Neuron (in vitro differentiated cells): ENCODE data around the gene E4F1.
"Not testable (repeated sequence)": the region's sequence is repeated elsewhere in the genome, so short reads cannot be mapped to it uniquely, and the experiment has no call there.

Experiments
- H2AFZ ChIP-seq: one replicate; pipeline ENCODE4 v1.6.1; 2013; ENCODE audit warnings: low read depth, mild to moderate bottlenecking, inconsistent platforms, low read length, moderate library complexity
- H3K27me3 ChIP-seq: one replicate; pipeline ENCODE4 v1.6.1; 2013; ENCODE audit warnings: low read length; ENCODE audit not compliant: insufficient read depth
- H3K36me3 ChIP-seq: one replicate; pipeline ENCODE4 v1.6.1; 2013; ENCODE audit warnings: low read length; ENCODE audit not compliant: insufficient read depth
- H3K4me1 ChIP-seq: one replicate; pipeline ENCODE4 v1.6.1; 2013; ENCODE audit warnings: low read length; ENCODE audit not compliant: insufficient read depth
- H3K4me3 ChIP-seq: 2 replicates; pipeline ENCODE4 v1.5.1; 2013; ENCODE audit warnings: mild to moderate bottlenecking, low read length, moderate library complexity
- H3K9me3 ChIP-seq: one replicate; pipeline ENCODE4 v1.6.1; 2013; ENCODE audit warnings: low read length

Gene E4F1

GRCh38 chr16:2238150-2238837 lies 14.9 kb downstream of the E4F1 start:
- no peak overlapping the region for H3K4me3 ChIP-seq
- no peaks in the 10 kb centered on the region for H3K4me1 ChIP-seq
- H2AFZ ChIP-seq = no peak overlapping the region
- peaks cover 57% of the 10 kb centered on the region for H3K36me3 ChIP-seq
- H3K27me3 ChIP-seq = no peaks in the 10 kb centered on the region
- H3K9me3 ChIP-seq = no peaks in the 10 kb centered on the region

- H3K9me3 ChIP-seq = no peaks in the 10 kb centered on the region
- no peaks in the 10 kb centered on the region for H3K4me1 ChIP-seq
- no peak overlapping the region for H3K4me3 ChIP-seq
- no peaks in the 10 kb centered on the region for H3K27me3 ChIP-seq
- H3K36me3 ChIP-seq = peaks cover 56% of the 10 kb centered on the region
- H2AFZ ChIP-seq = no peak overlapping the region
These were observed 15.7 kb downstream of the E4F1 start for GRCh38 chr16:2238838-2239675.

GRCh38 chr16:2240331-2240730 lies 16.9 kb downstream of the E4F1 start:
- H3K27me3 ChIP-seq, H2AFZ ChIP-seq, H3K4me3 ChIP-seq, H3K9me3 ChIP-seq, H3K4me1 ChIP-seq: not testable (repeated sequence)
- peaks cover 57% of the 10 kb centered on the region for H3K36me3 ChIP-seq

- H3K36me3 ChIP-seq = peaks cover 65% of the 10 kb centered on the region
- no peak overlapping the region for H2AFZ ChIP-seq
- H3K27me3 ChIP-seq = no peaks in the 10 kb centered on the region
- no peak overlapping the region for H3K4me3 ChIP-seq
- H3K9me3 ChIP-seq = no peaks in the 10 kb centered on the region
- H3K4me1 ChIP-seq = no peaks in the 10 kb centered on the region
These were observed 19.2 kb downstream of the E4F1 start for GRCh38 chr16:2242598-2242997.

GRCh38 chr16:2243031-2243528 lies 19.7 kb downstream of the E4F1 start:
- Histone ChIP-seq H3K4me3 (no peak overlapping the region), H3K4me1 (no peaks in the 10 kb centered on the region), H3K27me3 (no peaks in the 10 kb centered on the region), H3K36me3 (peaks cover 65% of the 10 kb centered on the region), H3K9me3 (no peaks in the 10 kb centered on the region), H2AFZ (no peak overlapping the region)

GRCh38 chr16:2243781-2244180 lies 20.4 kb downstream of the E4F1 start:
- H3K36me3 ChIP-seq = peaks cover 63% of the 10 kb centered on the region
- H3K4me3 ChIP-seq = no peak overlapping the region

DNA sequence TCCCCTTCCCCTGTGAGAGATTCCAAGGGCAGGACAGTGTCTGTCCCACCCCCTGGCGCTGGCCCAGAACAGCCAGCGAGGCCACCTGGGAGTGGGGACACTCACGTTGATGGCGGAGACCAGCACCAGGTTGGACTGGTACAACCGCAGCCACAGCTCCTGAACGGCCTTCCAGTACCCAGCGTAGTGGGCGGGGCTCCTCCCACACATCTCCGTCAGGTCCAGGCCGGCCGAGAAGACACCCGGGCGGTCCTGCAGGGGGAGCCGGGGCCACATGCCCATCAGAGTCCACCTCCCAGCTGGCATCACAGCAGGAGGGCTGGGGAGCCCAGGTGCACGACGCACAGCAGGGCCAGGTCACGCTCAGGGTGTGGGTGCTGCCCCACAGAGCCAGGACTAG lies 20.9 kb downstream of the E4F1 start:
- H3K4me3 ChIP-seq = no peak overlapping the region
- no peaks in the 10 kb centered on the region for H3K27me3 ChIP-seq
- H3K36me3 ChIP-seq = peaks cover 62% of the 10 kb centered on the region
- no peak overlapping the region for H2AFZ ChIP-seq
- H3K4me1 ChIP-seq = no peaks in the 10 kb centered on the region
- no peaks in the 10 kb centered on the region for H3K9me3 ChIP-seq

More at GRCh38 chr16:2243781-2244180, 20.4 kb downstream of the E4F1 start:
- no peaks in the 10 kb centered on the region for H3K27me3 ChIP-seq
- H2AFZ ChIP-seq = no peak overlapping the region
- no peaks in the 10 kb centered on the region for H3K4me1 ChIP-seq
- no peaks in the 10 kb centered on the region for H3K9me3 ChIP-seq

GRCh38 chr16:2244926-2245795 lies 21.8 kb downstream of the E4F1 start:
- H2AFZ ChIP-seq = no peak overlapping the region
- no peaks in the 10 kb centered on the region for H3K27me3 ChIP-seq
- H3K4me1 ChIP-seq = peaks cover 3% of the 10 kb centered on the region
- H3K9me3 ChIP-seq = no peaks in the 10 kb centered on the region
- no peak overlapping the region for H3K4me3 ChIP-seq
- peaks cover 56% of the 10 kb centered on the region for H3K36me3 ChIP-seq

- Histone ChIP-seq H3K9me3 (no peaks in the 10 kb centered on the region), H3K4me3 (no peak overlapping the region), H3K27me3 (no peaks in the 10 kb centered on the region), H3K36me3 (peaks cover 53% of the 10 kb centered on the region), H3K4me1 (peaks cover 7% of the 10 kb centered on the region), H2AFZ (no peak overlapping the region)
These were observed 23.0 kb downstream of the E4F1 start for GRCh38 chr16:2246301-2246885.

- peaks cover 45% of the 10 kb centered on the region for H3K36me3 ChIP-seq
- H3K4me3 ChIP-seq = peak overlapping the region; percentile 96
- H3K9me3 ChIP-seq = no peaks in the 10 kb centered on the region
These were observed 27.4 kb downstream of the E4F1 start for GRCh38 chr16:2250652-2251295.

DNA sequence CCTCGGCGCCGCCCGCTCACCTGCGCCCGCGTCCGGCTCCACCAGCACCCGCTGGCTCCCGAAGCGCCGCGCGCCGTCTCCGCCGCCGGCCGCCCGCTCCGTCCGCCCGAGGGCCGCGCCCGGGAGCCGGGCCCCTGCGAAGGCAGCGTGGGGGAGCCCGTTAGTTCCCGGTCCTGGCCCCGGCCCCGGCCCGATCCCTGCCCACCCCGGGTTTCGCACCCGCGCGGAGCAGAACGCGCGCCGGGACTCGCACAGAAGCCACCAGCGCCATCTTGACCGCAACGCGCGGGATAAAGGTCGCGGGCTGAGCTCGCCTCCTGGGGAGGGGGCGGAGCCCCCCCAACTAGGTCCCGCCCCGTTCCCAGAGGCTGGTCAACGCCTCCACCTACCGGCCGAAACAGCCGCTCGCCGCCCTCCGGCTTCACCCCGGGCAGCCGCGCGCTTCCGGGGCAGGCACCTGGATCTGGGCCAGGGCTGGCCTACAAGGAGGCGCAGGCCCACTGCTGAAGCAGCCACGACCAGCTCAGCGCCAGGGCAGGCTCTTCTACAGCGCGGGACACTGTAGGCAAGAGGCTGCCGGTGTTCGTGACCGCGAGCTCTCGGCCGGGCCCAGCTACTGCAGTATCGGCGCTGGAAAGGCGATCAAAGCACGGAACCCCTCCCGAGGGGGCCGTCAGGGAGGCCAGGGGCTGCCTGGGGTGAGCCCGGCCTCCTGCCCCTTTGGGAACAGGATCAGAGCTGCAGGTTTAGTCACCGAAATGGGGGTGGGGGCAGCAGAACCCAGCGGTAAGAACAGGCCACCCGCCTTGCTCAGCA lies 28.1 kb downstream of the E4F1 start, which contains the start of gene ECI1:
Gene ECI1 (minus strand): TSS at position 292 of the 816 bp plus-strand sequence. CDS start 21 bp downstream, at position 271.
- no peaks in the 10 kb centered on the region for H3K27me3 ChIP-seq
- H2AFZ ChIP-seq = peak within 1 kb of the TSS; percentile 22
- peak within 1 kb of the TSS; percentile 96 for H3K4me3 ChIP-seq
- H3K4me1 ChIP-seq = peaks cover 17% of the 10 kb centered on the region
- H3K36me3 ChIP-seq = peaks cover 45% of the 10 kb centered on the region
- H3K9me3 ChIP-seq = no peaks in the 10 kb centered on the region

More at GRCh38 chr16:2250652-2251295, 27.4 kb downstream of the E4F1 start:
- peak overlapping the region; percentile 22 for H2AFZ ChIP-seq
- peaks cover 17% of the 10 kb centered on the region for H3K4me1 ChIP-seq
- no peaks in the 10 kb centered on the region for H3K27me3 ChIP-seq
